Bronchial epithelial cell (primary cell): Measurements from ENCODE around the gene ARHGAP22. TPM values are rescaled to one million over a fixed set of nuclear protein-coding genes. Genes with fewer than 3 reads are reported as not detected.

Experiments
- DNase-seq: peaks from one replicate; pipeline ENCODE4 v3.0.0-alpha.2; 2010; ENCODE audit warnings: low read depth
- FAIRE-seq: peaks from 2 replicates; lab custom pipeline; 2011; peaks lifted over from hg19 to GRCh38; lab: Jason Lieb, UNC
- H3K27me3 ChIP-seq: 2 replicates; pipeline ENCODE4 v1.5.1; 2011; ENCODE audit warnings: low read length; ENCODE audit not compliant: control insufficient read depth, insufficient read depth
- H3K36me3 ChIP-seq: 2 replicates; pipeline ENCODE4 v1.5.1; 2011; ENCODE audit warnings: low read length; ENCODE audit not compliant: control insufficient read depth, insufficient read depth
- H3K4me3 ChIP-seq: 2 replicates; pipeline ENCODE4 v1.5.1; 2011; ENCODE audit warnings: mild to moderate bottlenecking, low read depth, low read length, control low read depth
- CTCF ChIP-seq: IDR thresholded peaks from 2 replicates; pipeline ENCODE4 v1.5.1; 2011; ENCODE audit warnings: mild to moderate bottlenecking, moderate library complexity, low read length, control low read depth, inconsistent platforms; ENCODE audit not compliant: insufficient read depth, severe bottlenecking
- total RNA-seq: library from RNA; depleted of rRNA; stranded (reverse); fragments of >200 nt; gene quantifications from 2 replicates; pipeline ENCODE4 v1.2.1, GENCODE V29; 2014

Gene ARHGAP22
- total RNA-seq, 1 donor from 2014 or later, result 9.0 TPM

- DNase-seq (no peak), FAIRE-seq (no peak)
- no peak for TF ChIP-seq CTCF
- Histone ChIP-seq H3K36me3 (peaks cover 6% of the 10 kb centered on the region), H3K27me3 (no peaks in the 10 kb centered on the region), H3K4me3 (no peak overlapping the region)
Observed at GRCh38 chr10:48458662-48459048, 146.2 kb downstream of the ARHGAP22 start.

GRCh38 chr10:48457949-48458661, 146.8 kb downstream of the ARHGAP22 start:
- H3K36me3 ChIP-seq, result peaks cover 6% of the 10 kb centered on the region
- DNase-seq (no peak), FAIRE-seq (peak; percentile 43)
- no peaks in the 10 kb centered on the region for H3K27me3 ChIP-seq
- H3K4me3 ChIP-seq, result no peak overlapping the region
- TF ChIP-seq CTCF, result no peak

GRCh38 chr10:48456808-48457761, 147.8 kb downstream of the ARHGAP22 start:
- no peak for DNase-seq
- TF ChIP-seq CTCF, result no peak
- no peaks in the 10 kb centered on the region for H3K27me3 ChIP-seq
- FAIRE-seq, result no peak
- peaks cover 7% of the 10 kb centered on the region for H3K36me3 ChIP-seq
- no peak overlapping the region for H3K4me3 ChIP-seq

DNA sequence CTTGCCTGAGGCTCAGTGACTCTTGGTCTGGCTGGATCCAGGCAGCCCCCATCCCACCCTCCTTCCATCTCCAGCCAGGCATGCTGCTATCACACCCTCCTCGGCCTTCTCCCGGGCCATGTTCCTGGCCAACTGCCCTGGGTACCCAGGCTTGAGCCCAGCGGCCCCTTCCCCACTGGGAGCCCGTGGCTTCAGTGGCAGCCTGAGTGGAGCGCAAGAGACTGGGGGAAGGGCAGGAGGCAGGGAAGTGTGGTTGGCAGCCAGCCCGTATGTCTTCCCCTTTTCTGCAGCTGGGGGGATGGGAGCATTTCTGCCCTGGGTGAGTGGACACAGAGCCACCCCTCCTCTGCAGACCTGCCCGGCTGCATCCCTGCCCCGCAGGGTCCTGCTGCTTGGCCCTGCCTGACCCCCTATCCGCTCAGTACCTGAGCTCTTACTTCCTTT, 148.5 kb downstream of the ARHGAP22 start:
- Histone ChIP-seq H3K27me3 (no peaks in the 10 kb centered on the region), H3K4me3 (no peak overlapping the region), H3K36me3 (peaks cover 7% of the 10 kb centered on the region)
- FAIRE-seq (no peak), DNase-seq (no peak)
- no peak for TF ChIP-seq CTCF

DNA sequence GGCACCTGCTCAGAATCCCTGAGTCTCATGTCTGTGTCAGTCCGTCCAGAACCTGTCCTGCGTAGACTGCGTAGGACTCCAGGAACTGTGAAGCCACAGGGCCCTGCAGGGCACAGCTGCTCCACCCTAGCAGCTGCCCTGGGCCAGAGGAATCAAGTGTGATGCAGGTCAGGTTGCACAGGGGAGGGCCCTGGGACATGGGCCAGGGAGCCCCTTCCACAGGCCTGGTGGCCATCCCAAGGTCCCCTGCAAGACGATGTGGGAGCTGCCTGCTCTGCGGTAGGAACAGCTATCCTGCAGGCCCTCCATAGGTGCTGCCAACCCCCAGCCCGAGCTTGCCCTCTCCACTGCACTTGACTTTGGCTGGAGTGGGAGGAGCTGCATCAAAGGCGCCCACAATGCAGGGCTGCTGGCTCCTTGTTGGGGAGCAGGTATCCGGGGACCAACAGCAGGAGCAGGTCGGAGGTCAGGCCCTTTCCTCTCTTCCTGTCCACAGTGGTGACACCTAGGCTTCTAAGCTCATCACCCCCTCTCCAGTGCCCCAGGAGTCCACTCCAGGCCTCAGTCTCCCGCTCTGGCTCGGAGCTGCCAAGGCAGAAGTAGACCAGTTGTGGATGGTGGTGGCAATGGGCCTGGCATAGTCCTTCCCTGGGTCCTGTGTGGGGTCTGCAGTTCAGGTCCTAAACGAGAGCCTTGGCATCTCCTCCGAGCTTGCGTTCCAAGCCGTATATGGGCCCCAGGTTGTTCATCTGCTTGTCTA, 149.3 kb downstream of the ARHGAP22 start:
- no peak for FAIRE-seq
- H3K27me3 ChIP-seq, result no peaks in the 10 kb centered on the region
- no peak overlapping the region for H3K4me3 ChIP-seq
- TF ChIP-seq CTCF, result no peak
- DNase-seq, result no peak
- H3K36me3 ChIP-seq, result peaks cover 7% of the 10 kb centered on the region
